SHP77 treated with DMSO at 0.1 percent for 48 hours (cell line): ENCODE measurements around the gene SPAG6.

Source experiments
- DNase-seq: peaks from one replicate; lab custom pipeline; 2025; lab: John Stamatoyannopoulos, UW

Gene SPAG6

DNA sequence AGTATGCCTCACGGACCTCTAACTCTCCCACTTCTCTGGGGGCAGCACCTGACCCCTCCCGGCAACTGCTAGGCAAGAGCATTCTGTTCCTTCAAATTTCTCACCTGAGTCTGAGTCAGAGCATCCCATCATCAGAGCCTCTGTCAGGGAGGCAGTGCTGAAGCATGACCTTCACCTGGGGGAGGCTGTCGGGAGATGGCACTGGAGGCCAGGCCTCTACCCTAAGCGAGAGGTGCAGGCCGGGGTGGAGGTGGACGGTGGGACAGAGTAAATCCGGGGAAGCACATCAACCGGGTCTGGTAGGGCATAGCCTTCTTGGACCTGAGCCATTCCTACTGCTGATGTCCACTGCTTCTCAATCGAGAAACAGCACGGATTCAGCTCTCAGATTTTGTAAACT lies 90.4 kb downstream of the SPAG6 start:
- DNase-seq: no peak

DNA sequence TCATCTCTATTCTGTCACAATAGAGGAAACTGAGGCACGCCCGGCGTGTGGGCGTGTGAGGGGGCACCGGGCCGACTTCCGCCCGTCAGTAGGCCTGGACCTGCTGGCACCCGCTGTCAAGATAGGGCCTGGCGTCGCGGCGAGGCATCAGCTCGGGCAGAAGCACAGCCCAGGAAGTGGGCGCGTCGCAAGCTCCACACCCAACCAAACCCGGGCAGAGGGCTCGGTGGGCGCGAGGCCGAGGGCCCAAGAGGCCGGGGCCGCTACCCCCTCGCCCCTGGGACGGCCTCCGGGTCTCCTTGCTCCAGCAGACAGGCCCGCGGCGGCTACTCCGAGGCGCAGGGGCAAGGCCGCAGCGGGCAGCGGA lies 91.2 kb downstream of the SPAG6 start:
- peak; percentile 65 for DNase-seq

GRCh38 chr10:22436893-22437619 lies 91.8 kb downstream of the SPAG6 start:
- DNase-seq: peak; percentile 69

DNA sequence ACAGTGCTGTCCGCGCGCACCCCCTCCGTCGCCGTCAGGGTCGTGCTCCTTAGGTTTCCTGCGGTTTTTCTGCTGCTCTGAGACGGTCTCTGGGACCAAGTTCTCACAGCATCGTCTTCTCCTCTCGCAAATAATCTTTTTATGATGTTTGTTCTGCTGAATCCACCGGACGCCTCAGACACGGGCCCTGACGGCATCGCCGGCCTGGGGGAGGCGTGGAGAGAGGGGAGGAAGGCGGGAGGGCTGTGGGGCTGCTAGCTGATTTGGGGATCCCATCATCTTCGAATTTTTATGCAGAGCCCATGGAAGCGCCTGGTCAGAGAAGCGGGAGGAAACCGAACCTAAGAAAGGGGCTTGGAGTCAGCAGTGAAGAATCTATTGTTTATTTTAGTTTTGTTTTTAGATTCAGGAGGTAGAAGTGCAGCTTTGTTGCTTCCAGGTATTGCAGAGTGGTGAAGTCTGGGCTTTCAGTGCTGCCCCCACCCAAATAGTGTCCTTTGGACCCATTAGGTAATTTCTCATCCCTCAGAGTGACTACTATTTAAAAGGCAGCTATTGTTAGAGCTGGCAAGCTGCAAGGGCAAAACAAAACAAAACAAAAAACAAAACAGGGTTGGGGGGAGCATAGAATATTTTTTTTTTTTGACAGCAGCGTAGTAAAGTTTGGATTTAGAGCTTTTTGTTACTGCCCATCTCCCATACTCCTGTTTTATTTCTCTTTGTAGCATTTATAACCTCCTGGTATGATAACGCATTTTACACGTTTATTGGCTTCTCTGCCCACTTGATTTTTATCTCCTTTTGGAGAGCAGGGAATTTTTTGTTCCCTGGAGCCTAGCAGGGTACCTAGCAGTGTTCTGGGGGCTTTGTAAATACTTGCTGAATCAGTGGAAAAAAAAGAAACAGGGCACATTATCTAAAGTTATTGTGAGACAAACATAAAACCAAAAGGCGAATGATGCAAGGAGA lies 92.6 kb downstream of the SPAG6 start:
- DNase-seq: no peak

DNA sequence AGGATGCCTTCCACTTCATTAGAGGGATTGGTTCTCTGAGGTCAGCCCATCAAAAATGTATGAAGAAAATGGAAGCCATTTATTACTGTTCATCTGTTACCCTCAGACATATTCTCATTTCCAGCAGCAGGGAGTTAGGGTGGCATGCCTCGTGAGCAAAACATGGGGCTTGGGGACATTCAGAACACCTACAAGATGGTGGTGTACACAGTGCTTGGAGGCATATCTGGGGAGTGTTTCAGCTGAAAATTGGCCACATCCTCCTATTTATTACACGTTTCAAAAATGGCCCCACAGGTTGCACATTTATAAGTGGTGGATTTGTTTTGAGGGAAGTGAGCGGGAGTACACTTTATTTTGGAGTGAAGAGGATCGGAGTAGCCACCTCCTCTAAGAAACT lies 93.4 kb downstream of the SPAG6 start:
- no peak for DNase-seq

- DNase-seq: no peak
Measured at GRCh38 chr10:22442063-22442462, 96.8 kb downstream of the SPAG6 start.

- no peak for DNase-seq
Measured at GRCh38 chr10:22442468-22442867, 97.2 kb downstream of the SPAG6 start.

- no peak for DNase-seq
Measured at GRCh38 chr10:22443175-22443901, 98.0 kb downstream of the SPAG6 start.

DNA sequence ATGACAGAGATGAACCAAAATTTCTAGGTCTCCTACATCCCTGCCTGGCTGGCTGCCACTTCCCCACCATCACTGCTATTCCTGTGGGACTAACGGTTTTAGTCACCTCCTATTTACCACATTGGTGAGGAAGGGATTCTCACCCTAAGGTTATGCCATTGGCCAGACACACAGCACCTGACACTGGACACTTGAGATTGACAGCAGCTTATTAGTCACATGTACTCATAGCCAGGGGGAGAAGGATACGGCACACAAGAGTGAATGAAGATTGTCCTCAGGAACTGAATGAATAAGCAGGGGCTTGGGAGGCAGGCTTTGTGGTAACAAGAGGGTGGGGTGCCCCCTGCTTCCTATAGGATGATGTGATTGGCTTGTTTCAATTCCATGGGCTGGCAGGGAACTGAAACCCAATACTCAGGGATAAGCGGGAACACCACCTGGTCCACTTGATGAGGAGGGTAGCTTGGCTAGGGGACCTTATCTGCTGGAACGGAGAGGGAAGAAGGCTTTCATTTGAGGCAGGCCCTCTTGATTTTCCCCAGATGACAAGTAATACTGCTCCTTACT lies 99.0 kb downstream of the SPAG6 start:
- DNase-seq: no peak

GRCh38 chr10:22445495-22445894 lies 100.2 kb downstream of the SPAG6 start:
- DNase-seq: no peak

- no peak for DNase-seq
Measured at GRCh38 chr10:22447068-22447467, 101.8 kb downstream of the SPAG6 start.

DNA sequence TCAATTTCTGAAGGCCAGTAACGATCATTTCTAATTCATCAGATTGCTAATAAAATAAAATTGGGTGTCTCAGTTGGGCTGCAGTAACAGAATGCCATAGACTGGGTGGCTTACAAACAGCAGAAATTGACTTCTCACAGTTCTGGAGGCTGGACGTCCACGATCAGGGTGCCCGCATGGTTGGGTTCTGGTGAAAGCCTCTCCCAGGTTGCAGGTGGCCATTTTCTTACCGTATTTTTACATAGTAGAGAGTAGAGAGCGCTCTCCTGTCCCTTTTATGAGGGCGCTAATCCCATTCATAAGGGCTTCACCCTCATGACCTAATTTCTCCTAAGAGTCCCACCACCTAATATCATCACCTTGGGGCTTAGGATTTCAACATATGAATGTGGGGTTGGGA lies 106.0 kb downstream of the SPAG6 start:
- no peak for DNase-seq

DNA sequence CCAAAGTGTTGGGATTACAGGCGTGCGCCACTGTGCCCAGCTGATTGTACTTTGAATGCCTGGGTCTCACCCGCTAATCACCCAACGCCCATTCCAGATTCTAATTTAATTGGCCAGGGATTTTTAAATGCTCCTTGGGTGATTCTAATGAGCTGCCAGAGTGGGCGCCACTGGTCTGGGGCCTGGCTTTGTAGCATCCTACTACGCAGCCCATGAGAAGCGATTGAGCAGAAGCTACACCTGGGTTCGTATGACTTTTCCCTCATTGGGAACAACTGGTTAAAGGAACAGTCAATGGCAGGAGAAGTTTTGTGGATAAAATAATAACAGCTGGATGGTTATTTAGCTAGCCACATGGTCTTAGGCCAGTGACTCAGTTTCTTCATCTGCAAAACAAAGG lies 108.0 kb downstream of the SPAG6 start:
- DNase-seq: no peak

GRCh38 chr10:22453948-22454591 lies 108.8 kb downstream of the SPAG6 start:
- DNase-seq: peak; percentile 48

- no peak for DNase-seq
Measured at GRCh38 chr10:22454634-22455033, 109.3 kb downstream of the SPAG6 start.

GRCh38 chr10:22455068-22455857 lies 110.0 kb downstream of the SPAG6 start:
- DNase-seq: no peak

DNA sequence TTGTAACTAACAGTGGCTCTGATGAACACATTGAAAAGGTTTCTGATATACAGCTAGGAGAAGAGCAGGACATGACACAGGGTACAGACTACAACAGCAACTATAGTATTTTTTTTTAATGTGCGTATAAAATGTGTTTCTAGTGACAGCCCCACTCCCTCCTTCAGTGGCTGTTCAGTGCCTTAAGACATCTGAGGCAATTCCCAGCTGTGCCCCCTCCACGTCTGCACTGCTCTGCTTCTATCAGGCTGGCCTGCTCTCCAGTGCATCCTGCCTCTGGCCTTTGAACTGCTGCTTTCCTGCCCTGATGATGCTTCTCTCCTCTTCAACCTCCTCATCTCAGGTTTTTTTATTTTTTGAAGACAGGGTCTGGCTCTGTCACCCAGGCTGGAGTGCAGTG lies 111.2 kb downstream of the SPAG6 start:
- DNase-seq: no peak

- no peak for DNase-seq
Measured at GRCh38 chr10:22458272-22459038, 113.2 kb downstream of the SPAG6 start.

GRCh38 chr10:22459496-22459895 lies 114.2 kb downstream of the SPAG6 start:
- no peak for DNase-seq

DNA sequence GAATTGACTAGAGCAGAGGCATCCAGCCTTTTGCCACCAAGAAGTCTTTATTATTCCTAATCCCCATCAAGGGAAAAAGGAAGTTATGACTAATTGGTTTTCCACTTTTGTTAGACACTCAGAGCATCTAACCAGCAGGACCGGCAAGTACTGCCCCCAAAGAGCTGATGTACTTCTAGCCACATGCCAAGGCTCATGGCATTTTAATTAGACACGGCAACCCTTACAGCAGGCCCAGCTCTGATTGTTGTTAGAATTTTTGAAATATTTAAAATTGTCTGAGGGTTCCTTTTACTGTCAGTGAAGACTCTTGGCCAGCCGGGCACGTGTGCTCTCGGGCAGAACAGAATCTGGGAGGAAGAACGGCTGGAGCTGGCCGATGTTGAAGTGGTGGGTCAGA lies 114.8 kb downstream of the SPAG6 start:
- DNase-seq: no peak
